ENCODE measurements around the gene KDM4C.

- TF ChIP-seq POLR2AphosphoS5 (IDR thresholded peaks at IDR 0.05; ENCODE audit: borderline replicate concordance, low read depth, low read length) (no peak), EZH2 (IDR thresholded peaks at IDR 0.05) (no peak)
Measured at GRCh38 chr9:6986141-6986815, 228.5 kb downstream of the KDM4C start.

All from SK-N-MC (cell line).